ENCODE results near the gene VPS26A. TPM values are rescaled to one million over a fixed set of nuclear protein-coding genes. Genes with fewer than 3 reads are reported as not detected.

Gene VPS26A
- total and polyA plus RNA-seq, 2 donors (not counting 3 experiments of a cell fraction or from before 2014, with no cell fraction given) = 11.7 to 60.3 TPM

GRCh38 chr10:69074532-69074931 lies 49.4 kb upstream of the VPS26A start:
- Histone ChIP-seq H3K4me3 (replicated peaks in 1 of 3; ENCODE audit: insufficient read depth in 1 of 3, low read depth in 1 of 3, low read length in 3 of 3) (no peak overlapping the region), H4K20me1 (replicated peaks; ENCODE audit: control insufficient read depth, extremely low read depth, insufficient read depth, low read length) (no peaks in the 10 kb centered on the region), H2AFZ (ENCODE audit: low read depth, low read length) (no peak overlapping the region), H3K36me3 (ENCODE audit: control insufficient read depth in 2 of 2, extremely low read depth in 1 of 2, insufficient read depth in 2 of 2, low read length in 2 of 2) (no peaks in the 10 kb centered on the region), H3K9ac (replicated peaks; ENCODE audit: extremely low read depth, insufficient read depth, low read length) (no peak overlapping the region), H3K27ac (ENCODE audit: insufficient read depth, low read depth, low read length) (no peak overlapping the region), H3K79me2 (ENCODE audit: control insufficient read depth, insufficient read depth, low read length) (no peaks in the 10 kb centered on the region), H3K9me1 (replicated peaks; ENCODE audit: control insufficient read depth, extremely low read depth, insufficient read depth, low read length) (no peaks in the 10 kb centered on the region), H3K27me3 (ENCODE audit: control insufficient read depth in 2 of 2, insufficient read depth in 2 of 2, low read length in 2 of 2) (no peaks in the 10 kb centered on the region), H3K4me2 (ENCODE audit: insufficient read depth, low read length) (no peak overlapping the region), H3K9me3 (replicated peaks; ENCODE audit: control insufficient read depth, insufficient read depth, low read length) (no peaks in the 10 kb centered on the region), H3K4me1 (ENCODE audit: control insufficient read depth, extremely low read depth, insufficient read depth, low read length) (peaks cover 3% of the 10 kb centered on the region)
- intact Hi-C loops (cut with micrococcal nuclease) (no loop called here), dilution Hi-C loops (cut with MboI; ENCODE audit: extremely low pct_ligation_motif_present, low sequenced_read_pairs) (no loop called here)
- ChIA-PET CTCF (interaction anchor here (3.6 kb wide), 1 partner anchor 70 kb away, joined by 16 read pairs; no protein-coding TSS in a partner anchor), POLR2A (no interaction called here)
- no peak for DNase-seq (ENCODE audit: low read depth, low spot score)
- no peak for TF ChIP-seq EZH2 (IDR thresholded peaks at IDR 0.05; ENCODE audit: borderline replicate concordance, low read depth, low read length, severe bottlenecking)
- no peak for TF ChIP-seq GATA2 (IDR thresholded peaks at IDR 0.05; ENCODE audit: insufficient read depth, insufficient read length, low read depth, low read length)
- TF ChIP-seq MAX (IDR thresholded peaks at IDR 0.05; ENCODE audit: insufficient read depth, insufficient read length) = no peak
- no peak for TF ChIP-seq FOS (IDR thresholded peaks at IDR 0.05; ENCODE audit: borderline replicate concordance, insufficient read depth, low read length)
- TF ChIP-seq JUN (IDR thresholded peaks at IDR 0.05; ENCODE audit: borderline replicate concordance, insufficient read depth, insufficient read length, low read depth) = no peak
- no peak for TF ChIP-seq POLR2AphosphoS5 (IDR thresholded peaks at IDR 0.05; ENCODE audit: insufficient read depth, low read depth, low read length)
- TF ChIP-seq CTCF (IDR thresholded peaks at IDR 0.05; ENCODE audit: extremely low read depth in 1 of 2, insufficient read depth in 1 of 2, low read depth in 1 of 2, low read length in 2 of 2) = no peak
- TF ChIP-seq POLR2A (IDR thresholded peaks at IDR 0.05; ENCODE audit: low read depth, low read length) = no peak
- no peak for TF ChIP-seq MYC (IDR thresholded peaks at IDR 0.05; ENCODE audit: low read depth, low read length)
- BruUV-seq (replicated peaks) = no TSS peak
- no peak for FAIRE-seq
